DND-41 (cell line): ENCODE measurements around the gene EIF4E1B.

Experiments
- ATAC-seq: fragments of 200-7000 bp; cut with Tn5 transposase; 3 replicates; pipeline ENCODE4 v1.9.1; 2021; ENCODE audit warnings: low read depth; ENCODE audit not compliant: insufficient read depth
- DNase-seq: peaks from one replicate; pipeline ENCODE4 v3.0.0-alpha.2; 2020
- H2AFZ ChIP-seq: 2 replicates; pipeline ENCODE4 v1.6.0; 2012; ENCODE audit warnings: low read depth, low read length
- H3K27ac ChIP-seq: 2 replicates; pipeline ENCODE4 v1.5.1; 2012; ENCODE audit warnings: low read length, inconsistent platforms
- H3K27me3 ChIP-seq: fragments of 200-600 bp; sonication (generic); 2 replicates; pipeline ENCODE4 v1.6.0; 2012; ENCODE audit warnings: low read length, mild to moderate bottlenecking, inconsistent platforms; ENCODE audit not compliant: insufficient read depth, poor library complexity
- H3K36me3 ChIP-seq: 2 replicates; pipeline ENCODE4 v1.5.1; 2012; ENCODE audit warnings: low read length, inconsistent platforms; ENCODE audit not compliant: insufficient read depth
- H3K4me1 ChIP-seq: 2 replicates; pipeline ENCODE4 v1.5.1; 2012; ENCODE audit warnings: mild to moderate bottlenecking, low read length; ENCODE audit not compliant: insufficient read depth
- H3K4me2 ChIP-seq: 2 replicates; pipeline ENCODE4 v1.6.0; 2012; ENCODE audit warnings: mild to moderate bottlenecking, moderate library complexity, low read length, inconsistent platforms; ENCODE audit not compliant: insufficient read depth
- H3K4me3 ChIP-seq, 2 experiments: fragments of 200-600 bp in 1 of 2; shearing (Covaris generic) in 1 of 2; 2 replicates each; pipeline ENCODE4 v1.5.1; 2012 to 2016; ENCODE audit warnings: inconsistent platforms in 2 of 2, low read length in 2 of 2, mild to moderate bottlenecking in 2 of 2, low read depth in 1 of 2, moderate library complexity in 1 of 2
- H3K79me2 ChIP-seq: 2 replicates; pipeline ENCODE4 v1.6.0; 2012; ENCODE audit warnings: low read length, inconsistent platforms; ENCODE audit not compliant: insufficient read depth
- H3K9ac ChIP-seq: 2 replicates; pipeline ENCODE4 v1.6.0; 2012; ENCODE audit warnings: low read depth, mild to moderate bottlenecking, inconsistent platforms, low read length, moderate library complexity
- H3K9me3 ChIP-seq: 2 replicates; pipeline ENCODE4 v1.5.1; 2012; ENCODE audit warnings: low read length, moderate library complexity, mild to moderate bottlenecking, inconsistent platforms; ENCODE audit not compliant: insufficient read depth, severe bottlenecking
- H4K20me1 ChIP-seq: 2 replicates; pipeline ENCODE4 v1.6.0; 2012; ENCODE audit warnings: low read length; ENCODE audit not compliant: insufficient read depth
- EZH2 ChIP-seq: IDR thresholded peaks from 3 replicates; pipeline ENCODE4 v1.6.1; 2012; ENCODE audit warnings: borderline replicate concordance, low read depth, mild to moderate bottlenecking, moderate library complexity, low read length, inconsistent platforms; ENCODE audit not compliant: severe bottlenecking
- TF ChIP-seq, protein P1 (sequence below): IDR thresholded peaks from 2 replicates; pipeline ENCODE4 v1.5.1; 2012; ENCODE audit warnings: borderline replicate concordance, low read length, moderate library complexity, mild to moderate bottlenecking; ENCODE audit not compliant: poor library complexity, severe bottlenecking; ENCODE audit errors: extremely low read depth

EIF4E1B gene

DNA sequence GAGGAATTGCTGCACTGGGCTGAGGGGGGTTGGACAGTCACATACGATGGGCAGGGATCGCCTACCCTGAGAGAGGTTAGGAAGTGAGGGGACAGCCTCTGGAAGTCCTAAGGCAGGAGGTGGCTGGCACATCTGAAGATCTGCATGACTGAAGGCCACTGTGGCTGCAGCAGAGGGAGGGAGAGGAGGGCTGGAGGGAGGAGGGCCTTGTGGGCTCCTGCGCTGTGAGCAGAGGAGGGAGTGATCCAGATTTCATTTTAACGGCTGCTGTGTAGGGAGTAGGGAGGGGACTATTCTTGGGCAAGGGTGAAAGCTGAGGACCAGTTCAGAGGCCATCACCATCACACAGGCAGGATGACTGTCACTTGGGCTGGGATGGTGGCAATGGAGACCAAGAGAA, 7.1 kb downstream of the EIF4E1B start:
- Histone ChIP-seq H3K27me3 (peaks cover 16% of the 10 kb centered on the region), H3K9me3 (no peaks in the 10 kb centered on the region), H3K79me2 (no peaks in the 10 kb centered on the region), H3K36me3 (no peaks in the 10 kb centered on the region), H2AFZ (no peak overlapping the region), H4K20me1 (no peaks in the 10 kb centered on the region), H3K27ac (no peak overlapping the region), H3K4me3 (no peak overlapping the region), H3K4me2 (no peak overlapping the region), H3K9ac (no peak overlapping the region), H3K4me1 (no peaks in the 10 kb centered on the region)
- ATAC-seq (no peak), DNase-seq (no peak)
- TF ChIP-seq, protein P1, sequence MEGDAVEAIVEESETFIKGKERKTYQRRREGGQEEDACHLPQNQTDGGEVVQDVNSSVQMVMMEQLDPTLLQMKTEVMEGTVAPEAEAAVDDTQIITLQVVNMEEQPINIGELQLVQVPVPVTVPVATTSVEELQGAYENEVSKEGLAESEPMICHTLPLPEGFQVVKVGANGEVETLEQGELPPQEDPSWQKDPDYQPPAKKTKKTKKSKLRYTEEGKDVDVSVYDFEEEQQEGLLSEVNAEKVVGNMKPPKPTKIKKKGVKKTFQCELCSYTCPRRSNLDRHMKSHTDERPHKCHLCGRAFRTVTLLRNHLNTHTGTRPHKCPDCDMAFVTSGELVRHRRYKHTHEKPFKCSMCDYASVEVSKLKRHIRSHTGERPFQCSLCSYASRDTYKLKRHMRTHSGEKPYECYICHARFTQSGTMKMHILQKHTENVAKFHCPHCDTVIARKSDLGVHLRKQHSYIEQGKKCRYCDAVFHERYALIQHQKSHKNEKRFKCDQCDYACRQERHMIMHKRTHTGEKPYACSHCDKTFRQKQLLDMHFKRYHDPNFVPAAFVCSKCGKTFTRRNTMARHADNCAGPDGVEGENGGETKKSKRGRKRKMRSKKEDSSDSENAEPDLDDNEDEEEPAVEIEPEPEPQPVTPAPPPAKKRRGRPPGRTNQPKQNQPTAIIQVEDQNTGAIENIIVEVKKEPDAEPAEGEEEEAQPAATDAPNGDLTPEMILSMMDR, result no peak
- no peak for TF ChIP-seq EZH2

DNA sequence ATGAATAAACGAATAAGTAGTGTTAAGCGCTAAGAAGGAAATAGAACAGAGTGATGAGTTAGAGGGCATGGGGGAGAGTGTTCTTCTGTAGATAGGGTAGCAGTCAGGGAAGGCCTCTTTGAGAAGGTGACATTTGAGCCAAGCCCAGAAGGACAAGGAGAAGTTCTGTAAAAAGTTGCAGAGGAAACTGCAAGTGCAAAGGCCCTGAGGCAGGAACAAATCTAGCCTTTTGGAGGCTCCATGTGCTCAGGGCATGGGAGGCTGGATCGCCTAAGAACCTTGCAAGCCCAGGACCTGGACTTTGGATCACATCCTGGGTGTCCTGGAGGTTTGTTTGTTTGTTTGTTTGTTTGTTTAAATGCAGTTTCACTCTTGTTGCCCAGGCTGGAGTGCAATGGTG, 8.0 kb downstream of the EIF4E1B start:
- H4K20me1 ChIP-seq, result no peaks in the 10 kb centered on the region
- H3K9me3 ChIP-seq, result no peaks in the 10 kb centered on the region
- no peaks in the 10 kb centered on the region for H3K79me2 ChIP-seq
- no peaks in the 10 kb centered on the region for H3K36me3 ChIP-seq
- H3K27me3 ChIP-seq, result peaks cover 14% of the 10 kb centered on the region
- no peak for ATAC-seq
- H3K4me2 ChIP-seq, result no peak overlapping the region
- H3K4me3 ChIP-seq, result no peak overlapping the region
- H3K4me1 ChIP-seq, result no peaks in the 10 kb centered on the region
- no peak overlapping the region for H3K9ac ChIP-seq
- TF ChIP-seq EZH2, result no peak
- TF ChIP-seq, protein P1, result no peak
- DNase-seq, result no peak
- H3K27ac ChIP-seq, result no peak overlapping the region
- no peak overlapping the region for H2AFZ ChIP-seq

DNA sequence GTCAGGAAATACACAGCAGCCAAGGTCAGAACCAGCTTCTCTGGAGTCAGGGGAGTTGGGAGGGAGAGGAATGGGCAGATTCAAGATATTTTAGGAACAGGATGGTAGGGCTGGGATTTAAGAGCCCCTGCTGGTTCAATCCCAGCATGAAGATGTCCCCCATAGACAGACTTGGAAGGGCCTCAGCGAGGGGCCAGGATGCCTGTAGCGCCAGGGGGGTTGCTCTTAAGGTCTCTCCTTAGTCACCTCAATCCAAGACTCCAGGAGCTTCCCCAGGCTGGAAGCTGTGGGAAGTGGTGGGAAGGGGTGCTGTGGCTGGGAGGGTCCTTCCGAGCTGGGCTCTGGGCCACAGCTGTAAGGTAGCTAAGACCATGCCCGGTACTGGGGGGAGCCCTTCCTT, 8.7 kb downstream of the EIF4E1B start:
- TF ChIP-seq EZH2, result no peak
- TF ChIP-seq, protein P1, result no peak
- no peak for DNase-seq

DNA sequence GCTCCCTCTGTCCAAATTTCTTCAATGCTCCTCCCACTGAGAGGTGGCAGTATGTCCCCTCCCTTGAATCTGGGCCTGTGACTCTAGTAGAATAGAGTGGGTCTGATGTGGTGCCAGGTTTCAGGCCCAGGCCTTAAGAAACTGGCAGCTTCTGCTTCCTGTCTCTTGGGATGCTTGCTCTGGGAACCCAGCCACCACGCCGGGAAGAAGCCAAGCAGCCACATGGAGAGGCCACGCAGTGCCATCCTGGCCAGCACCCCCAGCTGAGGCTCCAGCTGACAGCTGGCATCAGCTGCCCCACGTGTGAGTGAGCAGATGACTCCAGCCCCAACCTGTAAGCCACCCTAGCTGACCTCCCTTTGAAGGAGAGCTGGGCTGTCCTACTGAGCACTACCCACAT, 9.5 kb downstream of the EIF4E1B start:
- no peaks in the 10 kb centered on the region for H3K36me3 ChIP-seq
- H3K4me2 ChIP-seq, result no peak overlapping the region
- TF ChIP-seq EZH2, result no peak
- TF ChIP-seq, protein P1, result no peak
- H2AFZ ChIP-seq, result no peak overlapping the region
- no peak overlapping the region for H3K27ac ChIP-seq
- ATAC-seq, result no peak
- H3K79me2 ChIP-seq, result no peaks in the 10 kb centered on the region
- no peaks in the 10 kb centered on the region for H3K9me3 ChIP-seq
- no peaks in the 10 kb centered on the region for H4K20me1 ChIP-seq
- peaks cover 5% of the 10 kb centered on the region for H3K27me3 ChIP-seq
- no peak overlapping the region for H3K4me3 ChIP-seq
- no peak overlapping the region for H3K9ac ChIP-seq
- no peaks in the 10 kb centered on the region for H3K4me1 ChIP-seq
- DNase-seq, result no peak

More for the DNA sequence above, 8.7 kb downstream of the EIF4E1B start:
- ATAC-seq, result no peak
- Histone ChIP-seq H3K4me2 (no peak overlapping the region), H4K20me1 (no peaks in the 10 kb centered on the region), H3K36me3 (no peaks in the 10 kb centered on the region), H3K27ac (no peak overlapping the region), H3K27me3 (peaks cover 7% of the 10 kb centered on the region), H3K9me3 (no peaks in the 10 kb centered on the region), H2AFZ (no peak overlapping the region), H3K4me3 (no peak overlapping the region), H3K4me1 (no peaks in the 10 kb centered on the region), H3K9ac (no peak overlapping the region), H3K79me2 (no peaks in the 10 kb centered on the region)
